IMR-90 (cell line): ENCODE measurements around the gene PEX14. TPM values are rescaled to one million over a fixed set of nuclear protein-coding genes. Genes with fewer than 3 reads are reported as not detected.

ENCODE experiments used
- ATAC-seq: fragments of 200-7000 bp; cut with Tn5 transposase; 2 replicates; pipeline ENCODE4 v1.9.1; 2020; ENCODE audit warnings: low read depth, mild to moderate bottlenecking, moderate library complexity
- BruUV-seq: library from RNA; stranded (reverse); fragments of 400-500 nt; replicated peaks from 2 replicates; lab custom pipeline; 2021; lab: Mats Ljungman, UMichigan
- CTCF ChIA-PET: fragments of 300-600 bp; formaldehyde crosslinking; extraction: SDS; loops from one replicate; lab custom pipeline; 2021; ENCODE audit warnings: antibody characterized with exemption; lab: Yijun Ruan, JAX
- POLR2A ChIA-PET: fragments of 300-600 bp; sonication (Branson Sonifier 250); formaldehyde crosslinking; loops from one replicate; lab custom pipeline; 2022; ENCODE audit warnings: antibody characterized with exemption; ENCODE audit not compliant: unreplicated experiment; lab: Charles Lee
- DNase-seq: peaks from one replicate; pipeline ENCODE4 v3.0.0; 2013
- H2AFZ ChIP-seq: replicated peaks from 2 replicates; pipeline ENCODE3; 2013; ENCODE audit warnings: low read length, mild to moderate bottlenecking; ENCODE audit not compliant: poor library complexity
- H2AK5ac ChIP-seq: 2 replicates; pipeline ENCODE4 v1.6.1; 2013; ENCODE audit warnings: low read depth, low read length, inconsistent platforms
- H2AK9ac ChIP-seq: replicated peaks from 2 replicates; pipeline ENCODE3; 2013; ENCODE audit warnings: mild to moderate bottlenecking, low read depth, low read length, moderate library complexity; ENCODE audit not compliant: poor library complexity
- H2BK120ac ChIP-seq: 2 replicates; pipeline ENCODE4 v1.6.1; 2013; ENCODE audit warnings: low read depth, low read length, inconsistent platforms
- H2BK15ac ChIP-seq: 3 replicates; pipeline ENCODE4 v1.6.1; 2013; ENCODE audit warnings: low read depth, low read length, inconsistent platforms
- H2BK20ac ChIP-seq: 2 replicates; pipeline ENCODE4 v1.6.1; 2013; ENCODE audit warnings: low read depth, mild to moderate bottlenecking, inconsistent platforms, low read length, moderate library complexity
- H2BK5ac ChIP-seq: 2 replicates; pipeline ENCODE4 v1.6.1; 2013; ENCODE audit warnings: mild to moderate bottlenecking, low read depth, low read length, inconsistent platforms; ENCODE audit not compliant: poor library complexity, severe bottlenecking
- H3K14ac ChIP-seq: replicated peaks from 2 replicates; pipeline ENCODE4 v1.6.1; 2013; ENCODE audit warnings: low read depth, low read length, inconsistent platforms
- H3K18ac ChIP-seq: 2 replicates; pipeline ENCODE4 v1.6.1; 2013; ENCODE audit warnings: low read depth, low read length, control low read depth
- H3K23ac ChIP-seq: 2 replicates; pipeline ENCODE4 v1.6.1; 2013; ENCODE audit warnings: low read depth, low read length, inconsistent platforms
- H3K27ac ChIP-seq: 2 replicates; pipeline ENCODE4 v1.5.1; 2013; ENCODE audit warnings: mild to moderate bottlenecking, control low read depth, low read length; ENCODE audit not compliant: insufficient read depth
- H3K27me3 ChIP-seq: 2 replicates; pipeline ENCODE4 v1.6.1; 2013; ENCODE audit warnings: low read length; ENCODE audit not compliant: control insufficient read depth, insufficient read depth
- H3K36me3 ChIP-seq: 2 replicates; pipeline ENCODE4 v1.6.1; 2013; ENCODE audit warnings: low read length, mixed read lengths; ENCODE audit not compliant: control insufficient read depth, insufficient read depth
- H3K4ac ChIP-seq: 2 replicates; pipeline ENCODE4 v1.6.1; 2013; ENCODE audit warnings: low read depth, low read length, inconsistent platforms
- H3K4me1 ChIP-seq: 2 replicates; pipeline ENCODE4 v1.6.1; 2013; ENCODE audit warnings: low read length, mixed read lengths; ENCODE audit not compliant: control insufficient read depth, insufficient read depth
- H3K4me2 ChIP-seq: 2 replicates; pipeline ENCODE4 v1.6.1; 2013; ENCODE audit warnings: low read depth, mild to moderate bottlenecking, control low read depth, low read length, moderate library complexity
- H3K4me3 ChIP-seq: 2 replicates; pipeline ENCODE4 v1.5.1; 2013; ENCODE audit warnings: low read depth, mild to moderate bottlenecking, control low read depth, low read length, moderate library complexity; ENCODE audit not compliant: insufficient read depth
- H3K56ac ChIP-seq: 2 replicates; pipeline ENCODE4 v1.6.1; 2013; ENCODE audit warnings: low read length, inconsistent platforms; ENCODE audit not compliant: insufficient read depth; ENCODE audit errors: extremely low read depth
- H3K79me1 ChIP-seq, 2 experiments: 2 replicates each; pipeline ENCODE4 v1.6.1; 2013; ENCODE audit warnings: low read length in 2 of 2, inconsistent platforms in 1 of 2, low read depth in 1 of 2
- H3K9ac ChIP-seq: 2 replicates; pipeline ENCODE4 v1.6.1; 2013; ENCODE audit warnings: low read depth, low read length, control low read depth
- H3K9me1 ChIP-seq: 2 replicates; pipeline ENCODE4 v1.6.1; 2013; ENCODE audit warnings: low read length, inconsistent platforms; ENCODE audit not compliant: insufficient read depth
- H3K9me3 ChIP-seq: 2 replicates; pipeline ENCODE4 v1.6.1; 2013; ENCODE audit warnings: low read length; ENCODE audit not compliant: control insufficient read depth, insufficient read depth
- H4K20me1 ChIP-seq: 2 replicates; pipeline ENCODE4 v1.6.1; 2013; ENCODE audit warnings: low read length, inconsistent platforms; ENCODE audit not compliant: insufficient read depth
- H4K5ac ChIP-seq: 2 replicates; pipeline ENCODE4 v1.6.1; 2013; ENCODE audit warnings: mild to moderate bottlenecking, low read depth, low read length, control low read depth
- H4K8ac ChIP-seq, 2 experiments: 2 replicates each; pipeline ENCODE4 v1.6.1; 2013; ENCODE audit warnings: low read depth in 2 of 2, low read length in 2 of 2, control low read depth in 1 of 2, inconsistent platforms in 1 of 2
- H4K91ac ChIP-seq: 2 replicates; pipeline ENCODE4 v1.6.1; 2013; ENCODE audit warnings: low read depth, low read length, inconsistent platforms; ENCODE audit not compliant: insufficient read depth
- ELK1 ChIP-seq: fragments of 150-350 bp; IDR thresholded peaks from 2 replicates; pipeline ENCODE4 v1.6.1; 2016; ENCODE audit warnings: low read depth, mild to moderate bottlenecking, low read length, moderate library complexity, borderline replicate concordance
- FOS ChIP-seq: fragments of 150-350 bp; IDR thresholded peaks from 2 replicates; pipeline ENCODE4 v1.6.1; 2016; ENCODE audit warnings: low read depth, low read length
- MAFK ChIP-seq: IDR thresholded peaks from 2 replicates; pipeline ENCODE4 v1.6.1; 2012; ENCODE audit warnings: low read depth, low read length, improper control_type of control experiment
- MAZ ChIP-seq: IDR thresholded peaks from 2 replicates; pipeline ENCODE4 v1.6.1; 2012; ENCODE audit warnings: low read depth, mild to moderate bottlenecking, low read length, improper control_type of control experiment, moderate library complexity, borderline replicate concordance
- MXI1 ChIP-seq: IDR thresholded peaks from 2 replicates; pipeline ENCODE4 v1.6.1; 2012; ENCODE audit warnings: low read depth, mild to moderate bottlenecking, low read length, moderate library complexity, borderline replicate concordance
- NFE2L2 ChIP-seq: fragments of 150-350 bp; IDR thresholded peaks from 2 replicates; pipeline ENCODE4 v1.6.1; 2016; ENCODE audit warnings: low read depth, mild to moderate bottlenecking, low read length
- POLR2A ChIP-seq: IDR thresholded peaks from 2 replicates; pipeline ENCODE4 v1.6.1; 2012; ENCODE audit warnings: mild to moderate bottlenecking, low read depth, low read length
- RCOR1 ChIP-seq: IDR thresholded peaks from 2 replicates; pipeline ENCODE4 v1.6.1; 2012; ENCODE audit warnings: mild to moderate bottlenecking, low read length, improper control_type of control experiment; ENCODE audit not compliant: insufficient replicate concordance
- RFX5 ChIP-seq: IDR thresholded peaks from 2 replicates; pipeline ENCODE4 v1.8.0; 2012; ENCODE audit warnings: low read depth, mild to moderate bottlenecking, low read length, moderate library complexity
- SMC3 ChIP-seq: fragments of 150-350 bp; IDR thresholded peaks from 2 replicates; pipeline ENCODE4 v1.6.1; 2016; ENCODE audit warnings: low read depth, mild to moderate bottlenecking, antibody characterized with exemption, low read length, moderate library complexity
- USF2 ChIP-seq: fragments of 150-350 bp; IDR thresholded peaks from 2 replicates; pipeline ENCODE4 v1.6.1; 2017; ENCODE audit warnings: mild to moderate bottlenecking, antibody characterized with exemption, low read length, low read depth
- WGBS, 2 experiments: methylation state at CpG; one replicate each; pipeline versions ENCODE4 v1.1.5 to v1.1.7; 2013; ENCODE audit warnings: missing lambda C conversion rate in 2 of 2; ENCODE audit not compliant: insufficient read length in 1 of 2; ENCODE audit errors: extremely low coverage in 2 of 2; 5-methylcytosine and 5-hydroxymethylcytosine counted together
- dilution Hi-C: fragments of 300-500 bp; cut with HindIII; formaldehyde crosslinking; loops from one replicate; pipeline ENCODE4 v1.14.3; 2018; ENCODE audit warnings: low sequenced_read_pairs; ENCODE audit not compliant: unreplicated experiment
- in situ Hi-C: fragments of 300-500 bp; cut with MboI; formaldehyde crosslinking; loops from 3 replicates; pipeline ENCODE4 v1.14.3; 2019; ENCODE audit warnings: low sequenced_read_pairs, inconsistent platforms, mixed read lengths
- intact Hi-C: fragments of 100-400 bp; cut with micrococcal nuclease; formaldehyde crosslinking; loops from 2 replicates; pipeline ENCODE4 v1.10.0; 2022
- polyA plus RNA-seq, 3 experiments: library from polyadenylated mRNA; depleted of rRNA; stranded (reverse); fragments of >200 nt; gene quantifications; 2 replicates each; pipeline ENCODE4 v1.2.3, GENCODE V29; 2012; ENCODE audit warnings: low replicate concordance in 1 of 3
- total RNA-seq: library from RNA; depleted of rRNA; stranded (reverse); fragments of >200 nt; gene quantifications from 2 replicates; pipeline ENCODE4 v1.2.3, GENCODE V29; 2012

PEX14 gene
- total and polyA plus RNA-seq, 2 of the 4 experiments (the other 2 are of a cell fraction): 9.5 to 22.5 TPM

DNA sequence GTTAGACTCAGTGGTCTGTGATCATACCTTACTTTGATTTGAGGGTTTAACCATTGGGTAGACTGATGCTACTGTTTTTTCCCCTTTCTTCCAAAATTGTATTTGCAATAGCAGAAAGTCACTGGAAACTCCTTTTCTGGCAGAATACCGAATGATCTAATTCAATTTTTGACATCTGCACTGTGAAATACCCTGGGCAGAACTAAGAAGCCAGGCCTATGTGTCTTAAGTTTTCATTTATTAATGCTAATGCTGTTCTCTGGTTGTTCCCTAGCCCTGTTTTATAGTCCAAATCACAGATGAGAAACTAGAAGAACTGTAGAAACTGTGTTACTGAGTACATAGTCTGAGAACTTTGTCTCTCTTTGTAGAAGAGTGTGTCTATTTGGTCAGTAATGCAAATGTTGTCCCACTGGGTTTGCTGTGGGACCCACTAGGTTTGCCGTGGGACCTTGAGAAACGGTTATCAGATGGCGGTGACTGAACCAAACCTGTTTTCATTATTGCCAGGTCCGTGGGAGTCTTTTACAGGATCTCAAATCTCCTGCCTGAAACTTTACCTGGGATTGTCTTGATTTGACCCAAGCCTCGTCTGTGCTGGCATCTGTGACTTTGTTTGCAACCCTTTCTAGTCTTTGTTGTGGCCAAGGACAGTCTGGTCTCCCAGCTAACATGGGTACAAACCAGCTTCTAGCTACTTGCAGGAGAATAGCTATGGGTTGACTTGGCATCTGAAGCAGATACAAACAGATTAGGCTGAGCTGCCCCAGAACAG is 41.4 kb downstream of the PEX14 start (continued):
- no peak for TF ChIP-seq ELK1

GRCh38 chr1:10516925-10517676 is 42.4 kb downstream of the PEX14 start:
- Histone ChIP-seq H2AK5ac (peak overlapping the region; percentile 43; the same call in 1 of the 2 replicates), H3K4me3 (no peak overlapping the region), H2BK120ac (no peak overlapping the region), H4K20me1 (peaks cover 14% of the 10 kb centered on the region), H3K79me1 (peaks cover 44 to 72% of the 10 kb centered on the region in 2 experiments; a peak in 3 of 4 replicates), H3K27me3 (no peaks in the 10 kb centered on the region), H3K9me1 (peaks cover 3% of the 10 kb centered on the region; the same call in 1 of the 2 replicates), H4K91ac (peak overlapping the region; percentile 5; the same call in 1 of the 2 replicates), H3K23ac (no peak overlapping the region), H2BK20ac (no peak overlapping the region), H3K14ac (no peak overlapping the region), H3K56ac (no peak overlapping the region), H3K27ac (no peak overlapping the region), H3K4ac (no peak overlapping the region), H2BK15ac (no peak overlapping the region), H3K9me3 (no peaks in the 10 kb centered on the region), H2AK9ac (no peak overlapping the region), H2BK5ac (no peak overlapping the region), H3K4me1 (peaks cover 9% of the 10 kb centered on the region), H3K36me3 (no peaks in the 10 kb centered on the region; the same call in 1 of the 2 replicates), H3K9ac (no peak overlapping the region), H4K8ac (no peak overlapping the region), H3K18ac (no peak overlapping the region), H3K4me2 (no peak overlapping the region), H2AFZ (no peak overlapping the region), H4K5ac (no peak overlapping the region)
- in situ Hi-C loops: no loop called here
- ChIA-PET CTCF (no interaction called here), POLR2A (no interaction called here)
- ATAC-seq (no peak), DNase-seq (no peak)
- intact Hi-C loops: no loop called here
- WGBS, 2 experiments: 100% methylated on average over 1 of the region's 8 CpGs; no CpG with 5 or more reads in 1 of the 2 experiments
- dilution Hi-C loops: no loop called here
- BruUV-seq: no TSS peak
- no peak for TF ChIP-seq MXI1
- no peak for TF ChIP-seq SMC3
- no peak for TF ChIP-seq RFX5
- no peak for TF ChIP-seq FOS
- TF ChIP-seq MAZ: no peak
- no peak for TF ChIP-seq RCOR1
- TF ChIP-seq NFE2L2: no peak
- TF ChIP-seq POLR2A: no peak
- TF ChIP-seq ELK1: no peak
- TF ChIP-seq MAFK: no peak
- TF ChIP-seq USF2: no peak
